HepG2 (cell line): ENCODE data around the gene CDC34. TPM values are rescaled to one million over a fixed set of nuclear protein-coding genes. Genes with fewer than 3 reads are reported as not detected.

Experiments
- GABPB1 ChIP-seq: IDR thresholded peaks from 2 replicates; pipeline ENCODE4 v1.6.1; 2016; ENCODE audit warnings: mild to moderate bottlenecking, missing genetic modification reagents, moderate library complexity, missing compliant biosample characterization
- KAT8 ChIP-seq: IDR thresholded peaks from 2 replicates; pipeline ENCODE4 v1.6.1; 2016; ENCODE audit warnings: missing genetic modification reagents, missing compliant biosample characterization
- MAFK ChIP-seq, 2 experiments: IDR thresholded peaks in 1 of 2; conservative IDR thresholded peaks in 1 of 2; 2 replicates each; pipeline ENCODE4 v1.6.1; 2011; ENCODE audit warnings: improper control_type of control experiment in 2 of 2, low read length in 2 of 2
- NFATC3 ChIP-seq: sonication (generic); formaldehyde crosslinking; IDR thresholded peaks from 2 replicates; pipeline ENCODE4 v1.5.1; 2020; ENCODE audit warnings: mild to moderate bottlenecking, missing genetic modification reagents
- NFKBIZ ChIP-seq: IDR thresholded peaks from 2 replicates; pipeline ENCODE4 v1.6.1; 2018; ENCODE audit warnings: missing genetic modification reagents, missing compliant biosample characterization
- REPIN1 ChIP-seq: sonication (generic); formaldehyde crosslinking; IDR thresholded peaks from 2 replicates; pipeline ENCODE4 v1.8.0; 2022; ENCODE audit warnings: missing genetic modification reagents, low read depth, mild to moderate bottlenecking, borderline replicate concordance
- SP1 ChIP-seq, 2 experiments: fragments of 450-650 bp in 1 of 2; sonication (generic) in 1 of 2; formaldehyde crosslinking in 1 of 2; IDR thresholded peaks; 2 replicates each; pipeline versions ENCODE4 v1.4.0 to v1.6.1; 2016 to 2020; ENCODE audit warnings: missing genetic modification reagents in 1 of 2
- TMF1 ChIP-seq: sonication (generic); formaldehyde crosslinking; IDR thresholded peaks from 2 replicates; pipeline ENCODE4 v1.8.1; 2022; ENCODE audit warnings: low read depth, missing genetic modification reagents
- ZNF12 ChIP-seq: sonication (generic); formaldehyde crosslinking; IDR thresholded peaks from 2 replicates; pipeline ENCODE4 v1.5.0; 2020; ENCODE audit warnings: missing genetic modification reagents
- ZNF143 ChIP-seq: sonication (generic); formaldehyde crosslinking; IDR thresholded peaks from 2 replicates; pipeline ENCODE4 v1.4.0; 2020; ENCODE audit warnings: missing genetic modification reagents
- ZNF207 ChIP-seq: fragments of 450-650 bp; IDR thresholded peaks from 2 replicates; pipeline ENCODE4 v1.6.1; 2016; ENCODE audit warnings: antibody characterized with exemption, borderline replicate concordance
- ZNF598 ChIP-seq: sonication (generic); formaldehyde crosslinking; IDR thresholded peaks from 2 replicates; pipeline ENCODE4 v1.5.1; 2020; ENCODE audit warnings: mild to moderate bottlenecking, missing genetic modification reagents, borderline replicate concordance
- ZNF782 ChIP-seq: sonication (generic); formaldehyde crosslinking; IDR thresholded peaks from 2 replicates; pipeline ENCODE4 v1.4.0; 2020; ENCODE audit warnings: missing genetic modification reagents, mild to moderate bottlenecking, borderline replicate concordance
- polyA plus RNA-seq, 8 experiments: library from polyadenylated mRNA; depleted of rRNA in 3 of 8; stranded (reverse) in 7 of 8; unstranded in 1 of 8; fragments of >200 nt; fragmentation: Illumina TruSeq in 4 of 8; extraction: Trizol in 4 of 8; gene quantifications; 2 replicates each; pipeline versions ENCODE4 v1.2.1 to v1.2.3, GENCODE V29; 2011 to 2016; ENCODE audit warnings: low read depth in 4 of 8, missing spikeins in 1 of 8, mixed read lengths in 1 of 8; ENCODE audit not compliant: insufficient read depth in 1 of 8
- total RNA-seq, 5 experiments: library from RNA; depleted of rRNA; stranded (reverse); fragments of >200 nt; fragmentation: Illumina TruSeq; extraction: Trizol; gene quantifications; 2 replicates each; pipeline ENCODE4 v1.2.3, GENCODE V29; 2016; ENCODE audit warnings: low read depth in 1 of 5
- TF ChIP-seq, protein P1 (sequence below): sonication (generic); formaldehyde crosslinking; IDR thresholded peaks from 2 replicates; pipeline ENCODE4 v1.4.0; 2020; ENCODE audit warnings: missing genetic modification reagents
- TF ChIP-seq, protein P2 (sequence below): sonication (generic); formaldehyde crosslinking; IDR thresholded peaks from 2 replicates; pipeline ENCODE4 v1.4.0; 2020; ENCODE audit warnings: missing genetic modification reagents, borderline replicate concordance
- TF ChIP-seq, protein P3 (sequence below): sonication (generic); IDR thresholded peaks from 2 replicates; pipeline ENCODE4 v1.6.1; 2016; ENCODE audit warnings: low read depth, borderline replicate concordance
- TF ChIP-seq, protein P4 (sequence below): sonication (generic); formaldehyde crosslinking; IDR thresholded peaks from 2 replicates; pipeline ENCODE4 v1.4.0; 2020; ENCODE audit warnings: missing genetic modification reagents
- TF ChIP-seq, protein P5 (sequence below): sonication (generic); formaldehyde crosslinking; IDR thresholded peaks from 2 replicates; pipeline ENCODE4 v1.8.0; 2023; ENCODE audit warnings: mild to moderate bottlenecking, missing genetic modification reagents

Gene CDC34
- total and polyA plus RNA-seq, 2 of the 13 experiments (the other 11 are each of a cell fraction or from before 2014, with no cell fraction given), result 138 to 150 TPM

DNA sequence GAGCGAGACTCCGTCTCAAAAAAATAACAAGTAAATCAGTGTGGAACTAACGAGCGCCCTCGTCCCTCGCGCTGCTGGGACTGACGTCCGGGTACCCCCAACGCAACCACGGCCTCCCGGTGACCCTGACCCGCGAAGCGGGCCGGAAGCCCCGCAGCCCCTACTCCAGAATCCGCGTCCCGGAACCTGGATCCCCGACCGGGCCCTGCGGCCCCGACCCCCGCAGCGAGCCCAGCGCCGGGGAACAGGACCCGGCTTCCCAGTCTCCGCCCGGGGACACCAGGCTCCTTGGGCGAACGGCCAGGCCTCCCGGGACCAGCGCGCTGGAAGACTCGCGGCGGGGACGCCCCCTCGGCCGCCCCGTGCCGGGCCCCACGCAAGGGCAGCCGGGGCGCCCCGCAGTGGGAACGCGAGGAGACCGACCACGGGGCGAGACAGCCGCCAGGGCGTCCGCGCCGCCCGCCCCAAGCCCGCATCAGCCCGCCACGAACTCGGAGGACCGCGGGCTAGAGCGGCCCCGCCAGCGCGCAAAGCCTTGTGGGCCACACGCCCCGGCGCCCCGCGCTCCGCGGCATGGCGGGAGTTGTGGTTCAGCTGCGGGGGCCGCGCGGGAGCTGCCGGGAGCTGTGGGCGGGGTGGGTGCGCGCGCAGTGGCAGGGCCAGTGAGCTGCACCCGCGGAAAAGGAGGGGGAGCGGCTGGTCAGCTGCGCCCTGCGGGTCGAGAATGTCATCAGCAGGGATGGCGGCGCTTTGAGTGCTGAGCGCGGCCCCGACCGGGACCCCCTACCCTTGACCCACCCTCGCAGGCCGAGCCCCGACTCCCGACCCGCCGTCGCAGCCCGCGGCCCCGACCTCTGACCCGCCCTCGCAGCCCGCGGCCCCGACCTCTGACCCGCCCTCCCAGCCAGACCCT lies 42.8 kb upstream of the CDC34 start (continued):
- TF ChIP-seq, protein P1, sequence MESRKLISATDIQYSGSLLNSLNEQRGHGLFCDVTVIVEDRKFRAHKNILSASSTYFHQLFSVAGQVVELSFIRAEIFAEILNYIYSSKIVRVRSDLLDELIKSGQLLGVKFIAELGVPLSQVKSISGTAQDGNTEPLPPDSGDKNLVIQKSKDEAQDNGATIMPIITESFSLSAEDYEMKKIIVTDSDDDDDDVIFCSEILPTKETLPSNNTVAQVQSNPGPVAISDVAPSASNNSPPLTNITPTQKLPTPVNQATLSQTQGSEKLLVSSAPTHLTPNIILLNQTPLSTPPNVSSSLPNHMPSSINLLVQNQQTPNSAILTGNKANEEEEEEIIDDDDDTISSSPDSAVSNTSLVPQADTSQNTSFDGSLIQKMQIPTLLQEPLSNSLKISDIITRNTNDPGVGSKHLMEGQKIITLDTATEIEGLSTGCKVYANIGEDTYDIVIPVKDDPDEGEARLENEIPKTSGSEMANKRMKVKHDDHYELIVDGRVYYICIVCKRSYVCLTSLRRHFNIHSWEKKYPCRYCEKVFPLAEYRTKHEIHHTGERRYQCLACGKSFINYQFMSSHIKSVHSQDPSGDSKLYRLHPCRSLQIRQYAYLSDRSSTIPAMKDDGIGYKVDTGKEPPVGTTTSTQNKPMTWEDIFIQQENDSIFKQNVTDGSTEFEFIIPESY, result 0 out of 2 replicates have a peak, but pooled peaks have one; percentile 8
- TF ChIP-seq, protein P2, sequence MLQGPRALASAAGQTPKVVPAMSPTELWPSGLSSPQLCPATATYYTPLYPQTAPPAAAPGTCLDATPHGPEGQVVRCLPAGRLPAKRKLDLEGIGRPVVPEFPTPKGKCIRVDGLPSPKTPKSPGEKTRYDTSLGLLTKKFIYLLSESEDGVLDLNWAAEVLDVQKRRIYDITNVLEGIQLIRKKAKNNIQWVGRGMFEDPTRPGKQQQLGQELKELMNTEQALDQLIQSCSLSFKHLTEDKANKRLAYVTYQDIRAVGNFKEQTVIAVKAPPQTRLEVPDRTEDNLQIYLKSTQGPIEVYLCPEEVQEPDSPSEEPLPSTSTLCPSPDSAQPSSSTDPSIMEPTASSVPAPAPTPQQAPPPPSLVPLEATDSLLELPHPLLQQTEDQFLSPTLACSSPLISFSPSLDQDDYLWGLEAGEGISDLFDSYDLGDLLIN, result peak; percentile 93; the same call in 1 of the 2 replicates
- no peak for TF ChIP-seq MAFK (conservative IDR thresholded peaks at IDR 0.05 in 1 of 2, IDR thresholded peaks at IDR 0.05 in 1 of 2; ENCODE audit: low read length in 2 of 2)
- peak; percentile 94 for TF ChIP-seq ZNF143 (CRISPR knock-in tag)
- TF ChIP-seq GABPB1 (CRISPR knock-in tag), result peak; percentile 91
- TF ChIP-seq NFATC3 (CRISPR knock-in tag), result no peak
- TF ChIP-seq KAT8 (CRISPR knock-in tag), result 0 out of 2 replicates have a peak, but pooled peaks have one; percentile 64
- TF ChIP-seq, protein P3, sequence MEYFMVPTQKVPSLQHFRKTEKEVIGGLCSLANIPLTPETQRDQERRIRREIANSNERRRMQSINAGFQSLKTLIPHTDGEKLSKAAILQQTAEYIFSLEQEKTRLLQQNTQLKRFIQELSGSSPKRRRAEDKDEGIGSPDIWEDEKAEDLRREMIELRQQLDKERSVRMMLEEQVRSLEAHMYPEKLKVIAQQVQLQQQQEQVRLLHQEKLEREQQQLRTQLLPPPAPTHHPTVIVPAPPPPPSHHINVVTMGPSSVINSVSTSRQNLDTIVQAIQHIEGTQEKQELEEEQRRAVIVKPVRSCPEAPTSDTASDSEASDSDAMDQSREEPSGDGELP, result peak; percentile 89; the same call in 1 of the 2 replicates
- TF ChIP-seq ZNF207, result no peak
- peak; percentile 68; the same call in 1 of the 2 replicates for TF ChIP-seq TMF1 (CRISPR knock-in tag)
- no peak for TF ChIP-seq SP1 (IDR thresholded peaks at IDR 0.05)
- peak; percentile 91 for TF ChIP-seq SP1 (CRISPR knock-in tag; IDR thresholded peaks at IDR 0.05)
- TF ChIP-seq, protein P4, sequence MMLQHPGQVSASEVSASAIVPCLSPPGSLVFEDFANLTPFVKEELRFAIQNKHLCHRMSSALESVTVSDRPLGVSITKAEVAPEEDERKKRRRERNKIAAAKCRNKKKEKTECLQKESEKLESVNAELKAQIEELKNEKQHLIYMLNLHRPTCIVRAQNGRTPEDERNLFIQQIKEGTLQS (CRISPR knock-in tag), result peak; percentile 71
- TF ChIP-seq ZNF12 (CRISPR knock-in tag), result peak; percentile 23; the same call in 1 of the 2 replicates
- TF ChIP-seq, protein P5, sequence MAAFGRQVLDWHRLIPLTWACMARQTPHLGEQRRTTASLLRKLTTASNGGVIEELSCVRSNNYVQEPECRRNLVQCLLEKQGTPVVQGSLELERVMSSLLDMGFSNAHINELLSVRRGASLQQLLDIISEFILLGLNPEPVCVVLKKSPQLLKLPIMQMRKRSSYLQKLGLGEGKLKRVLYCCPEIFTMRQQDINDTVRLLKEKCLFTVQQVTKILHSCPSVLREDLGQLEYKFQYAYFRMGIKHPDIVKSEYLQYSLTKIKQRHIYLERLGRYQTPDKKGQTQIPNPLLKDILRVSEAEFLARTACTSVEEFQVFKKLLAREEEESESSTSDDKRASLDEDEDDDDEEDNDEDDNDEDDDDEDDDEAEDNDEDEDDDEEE, result peak; percentile 45
- TF ChIP-seq ZNF782, result 0 out of 2 replicates have a peak, but pooled peaks have one; percentile 58
- TF ChIP-seq ZNF598, result 0 out of 2 replicates have a peak, but pooled peaks have one; percentile 7
- peak; percentile 69 for TF ChIP-seq REPIN1 (CRISPR knock-in tag)
- TF ChIP-seq NFKBIZ (CRISPR knock-in tag), result 0 out of 2 replicates have a peak, but pooled peaks have one; percentile 24
